Panc1 (cell line): ENCODE results near the gene MICALL1. TPM values are rescaled to one million over a fixed set of nuclear protein-coding genes. Genes with fewer than 3 reads are reported as not detected.

ENCODE experiments used
- ATAC-seq: fragments of 200-7000 bp; cut with Tn5 transposase; 2 replicates; pipeline ENCODE4 v1.9.1; 2020; ENCODE audit warnings: mild to moderate bottlenecking, moderate library complexity
- BruUV-seq: library from RNA; stranded (reverse); fragments of 400-500 nt; replicated peaks from 2 replicates; lab custom pipeline; 2021; lab: Mats Ljungman, UMichigan
- CTCF ChIA-PET: fragments of 300-600 bp; sonication (Branson Sonifier 250); formaldehyde crosslinking; loops from one replicate; lab custom pipeline; 2022; ENCODE audit warnings: antibody characterized with exemption; lab: Charles Lee
- POLR2A ChIA-PET: fragments of 300-600 bp; sonication (Branson Sonifier 250); formaldehyde crosslinking; loops from one replicate; lab custom pipeline; 2022; ENCODE audit warnings: antibody characterized with exemption; lab: Charles Lee
- DNase-seq: peaks from one replicate; pipeline ENCODE4 v3.0.0-alpha.2; 2010; ENCODE audit warnings: low read depth, low spot score
- H3K27ac ChIP-seq: 2 replicates; pipeline ENCODE4 v1.5.1; 2011; ENCODE audit warnings: mild to moderate bottlenecking, low read length, inconsistent platforms
- H3K27me3 ChIP-seq: fragments of 200-500 bp; sonication (Bioruptor generic); 2 replicates; pipeline ENCODE4 v1.6.0; 2014; ENCODE audit warnings: low read length, inconsistent platforms; ENCODE audit not compliant: control insufficient read depth, insufficient read depth
- H3K36me3 ChIP-seq: fragments of 200-500 bp; sonication (Bioruptor generic); 2 replicates; pipeline ENCODE4 v1.5.1; 2014; ENCODE audit warnings: inconsistent platforms, mild to moderate bottlenecking, low read length, moderate library complexity; ENCODE audit not compliant: control insufficient read depth, insufficient read depth
- H3K4me1 ChIP-seq: 2 replicates; pipeline ENCODE4 v1.5.1; 2011; ENCODE audit warnings: inconsistent platforms, mild to moderate bottlenecking, low read length, moderate library complexity; ENCODE audit not compliant: control insufficient read depth, insufficient read depth
- H3K4me3 ChIP-seq, 2 experiments: 2 replicates each; pipeline ENCODE4 v1.5.1; 2011 to 2012; ENCODE audit warnings: low read depth in 2 of 2, low read length in 2 of 2, mild to moderate bottlenecking in 2 of 2, inconsistent platforms in 1 of 2, moderate library complexity in 1 of 2
- H3K9me3 ChIP-seq: fragments of 200-500 bp; sonication (Bioruptor generic); 2 replicates; pipeline ENCODE4 v1.5.1; 2014; ENCODE audit warnings: low read depth, mild to moderate bottlenecking, inconsistent platforms, low read length, moderate library complexity; ENCODE audit not compliant: control insufficient read depth, insufficient read depth
- POLR2AphosphoS5 ChIP-seq: IDR thresholded peaks from 2 replicates; pipeline ENCODE4 v1.6.1; 2012; ENCODE audit warnings: mild to moderate bottlenecking, low read depth, low read length, moderate library complexity
- SIN3A ChIP-seq: IDR thresholded peaks from 2 replicates; pipeline ENCODE4 v1.6.1; 2012; ENCODE audit warnings: low read depth, mild to moderate bottlenecking, low read length, moderate library complexity, borderline replicate concordance; ENCODE audit not compliant: insufficient read depth
- TCF7L2 ChIP-seq: IDR thresholded peaks from 2 replicates; pipeline ENCODE4 v1.6.1; 2011; ENCODE audit warnings: mild to moderate bottlenecking, low read depth, low read length, inconsistent platforms
- in situ Hi-C: cut with HindIII; loops from 2 replicates; pipeline ENCODE4 v1.10.0; 2016; ENCODE audit warnings: low sequenced_read_pairs, low pct_unique_long_range_greater_than_20kb
- intact Hi-C: fragments of 100-400 bp; cut with micrococcal nuclease; formaldehyde crosslinking; loops from one replicate; pipeline ENCODE4 v1.10.0; 2022; ENCODE audit not compliant: unreplicated experiment
- total RNA-seq: library from RNA; stranded (reverse); gene quantifications from one replicate; pipeline ENCODE4 v1.2.1, GENCODE V29; 2021; ENCODE audit not compliant: unreplicated experiment
- TF ChIP-seq, protein P1 (sequence below), 2 experiments: IDR thresholded peaks; 2 replicates each; pipeline ENCODE4 v1.6.1; 2011 to 2012; ENCODE audit warnings: low read depth in 2 of 2, control low read depth in 1 of 2, low read length in 1 of 2, mild to moderate bottlenecking in 1 of 2, moderate library complexity in 1 of 2; ENCODE audit not compliant: insufficient read depth in 1 of 2
- TF ChIP-seq, protein P2 (sequence below): fragments of 450-650 bp; IDR thresholded peaks from 2 replicates; pipeline ENCODE4 v1.5.1; 2017; ENCODE audit warnings: mild to moderate bottlenecking

MICALL1 gene
- total RNA-seq, 1 experiment from 2014 or later: 34.5 TPM

DNA sequence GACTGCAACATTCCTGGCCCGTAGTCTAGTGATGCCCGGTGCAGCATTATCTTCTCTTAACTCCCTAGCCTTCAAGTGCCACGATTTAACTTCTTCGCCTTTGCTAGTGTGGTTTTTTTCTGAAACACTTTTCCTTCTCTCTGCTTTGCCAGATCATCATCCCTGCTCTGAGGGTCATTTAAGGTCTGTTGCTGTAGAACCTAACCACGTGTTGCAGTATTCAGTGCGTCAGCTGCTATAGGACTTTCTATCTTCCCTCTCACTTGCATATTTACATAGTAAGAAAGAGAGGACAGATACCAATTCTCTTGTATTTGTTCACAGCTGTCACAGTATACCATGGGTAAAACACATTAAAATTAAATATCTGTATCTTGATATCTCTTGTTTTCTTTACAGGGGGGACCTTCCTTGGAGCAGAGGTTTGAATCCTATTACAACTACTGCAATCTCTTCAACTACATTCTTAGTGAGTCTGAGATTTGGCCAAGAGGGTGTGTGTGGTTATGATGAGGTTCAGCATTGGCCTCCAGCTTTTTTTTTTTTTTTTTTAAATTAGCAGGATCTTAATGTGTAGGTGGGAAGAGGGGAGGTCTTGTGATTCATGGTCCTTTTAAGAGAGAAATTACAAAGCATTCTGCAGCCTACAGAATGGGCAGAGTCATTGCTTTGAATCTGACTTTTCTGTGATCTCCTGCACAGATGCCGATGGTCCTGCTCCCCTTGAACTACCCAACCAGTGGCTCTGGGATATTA is 43.3 kb upstream of the MICALL1 start:
- BruUV-seq: no TSS peak
- H3K4me1 ChIP-seq: no peaks in the 10 kb centered on the region

DNA sequence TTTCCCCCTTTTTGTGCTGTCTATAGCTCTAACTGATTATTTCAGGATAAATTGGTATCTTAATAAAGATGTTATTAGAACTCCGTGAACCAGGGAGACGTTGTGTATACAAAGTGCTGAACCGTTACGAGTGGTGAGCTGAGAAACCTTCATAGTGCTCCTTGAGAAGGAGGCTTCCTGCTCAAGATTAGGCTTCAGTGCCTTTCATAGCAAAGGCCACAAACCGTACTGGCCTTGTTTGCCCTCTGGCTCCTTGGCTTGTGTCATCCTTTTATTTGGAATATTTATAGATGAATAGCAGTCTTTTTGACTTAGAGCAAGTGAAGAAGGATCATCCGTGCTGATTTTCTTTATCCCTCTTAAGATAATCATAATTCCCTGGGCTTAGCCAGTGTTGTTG is 40.6 kb upstream of the MICALL1 start:
- no peak for DNase-seq
- no peak for ATAC-seq
- in situ Hi-C loops: no loop called here
- Histone ChIP-seq H3K36me3 (peaks cover 25% of the 10 kb centered on the region), H3K27me3 (no peaks in the 10 kb centered on the region), H3K9me3 (no peaks in the 10 kb centered on the region), H3K27ac (no peak overlapping the region), H3K4me1 (no peaks in the 10 kb centered on the region), H3K4me3 (no peak overlapping the region)
- no TSS peak for BruUV-seq
- intact Hi-C loops: no loop called here
- TF ChIP-seq TCF7L2 (no peak), SIN3A (no peak), POLR2AphosphoS5 (no peak)
- TF ChIP-seq, protein P1, sequence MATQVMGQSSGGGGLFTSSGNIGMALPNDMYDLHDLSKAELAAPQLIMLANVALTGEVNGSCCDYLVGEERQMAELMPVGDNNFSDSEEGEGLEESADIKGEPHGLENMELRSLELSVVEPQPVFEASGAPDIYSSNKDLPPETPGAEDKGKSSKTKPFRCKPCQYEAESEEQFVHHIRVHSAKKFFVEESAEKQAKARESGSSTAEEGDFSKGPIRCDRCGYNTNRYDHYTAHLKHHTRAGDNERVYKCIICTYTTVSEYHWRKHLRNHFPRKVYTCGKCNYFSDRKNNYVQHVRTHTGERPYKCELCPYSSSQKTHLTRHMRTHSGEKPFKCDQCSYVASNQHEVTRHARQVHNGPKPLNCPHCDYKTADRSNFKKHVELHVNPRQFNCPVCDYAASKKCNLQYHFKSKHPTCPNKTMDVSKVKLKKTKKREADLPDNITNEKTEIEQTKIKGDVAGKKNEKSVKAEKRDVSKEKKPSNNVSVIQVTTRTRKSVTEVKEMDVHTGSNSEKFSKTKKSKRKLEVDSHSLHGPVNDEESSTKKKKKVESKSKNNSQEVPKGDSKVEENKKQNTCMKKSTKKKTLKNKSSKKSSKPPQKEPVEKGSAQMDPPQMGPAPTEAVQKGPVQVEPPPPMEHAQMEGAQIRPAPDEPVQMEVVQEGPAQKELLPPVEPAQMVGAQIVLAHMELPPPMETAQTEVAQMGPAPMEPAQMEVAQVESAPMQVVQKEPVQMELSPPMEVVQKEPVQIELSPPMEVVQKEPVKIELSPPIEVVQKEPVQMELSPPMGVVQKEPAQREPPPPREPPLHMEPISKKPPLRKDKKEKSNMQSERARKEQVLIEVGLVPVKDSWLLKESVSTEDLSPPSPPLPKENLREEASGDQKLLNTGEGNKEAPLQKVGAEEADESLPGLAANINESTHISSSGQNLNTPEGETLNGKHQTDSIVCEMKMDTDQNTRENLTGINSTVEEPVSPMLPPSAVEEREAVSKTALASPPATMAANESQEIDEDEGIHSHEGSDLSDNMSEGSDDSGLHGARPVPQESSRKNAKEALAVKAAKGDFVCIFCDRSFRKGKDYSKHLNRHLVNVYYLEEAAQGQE (IDR thresholded peaks at IDR 0.05; ENCODE audit: insufficient read depth in 1 of 2, low read depth in 2 of 2, low read length in 1 of 2): no peak
- TF ChIP-seq, protein P2, sequence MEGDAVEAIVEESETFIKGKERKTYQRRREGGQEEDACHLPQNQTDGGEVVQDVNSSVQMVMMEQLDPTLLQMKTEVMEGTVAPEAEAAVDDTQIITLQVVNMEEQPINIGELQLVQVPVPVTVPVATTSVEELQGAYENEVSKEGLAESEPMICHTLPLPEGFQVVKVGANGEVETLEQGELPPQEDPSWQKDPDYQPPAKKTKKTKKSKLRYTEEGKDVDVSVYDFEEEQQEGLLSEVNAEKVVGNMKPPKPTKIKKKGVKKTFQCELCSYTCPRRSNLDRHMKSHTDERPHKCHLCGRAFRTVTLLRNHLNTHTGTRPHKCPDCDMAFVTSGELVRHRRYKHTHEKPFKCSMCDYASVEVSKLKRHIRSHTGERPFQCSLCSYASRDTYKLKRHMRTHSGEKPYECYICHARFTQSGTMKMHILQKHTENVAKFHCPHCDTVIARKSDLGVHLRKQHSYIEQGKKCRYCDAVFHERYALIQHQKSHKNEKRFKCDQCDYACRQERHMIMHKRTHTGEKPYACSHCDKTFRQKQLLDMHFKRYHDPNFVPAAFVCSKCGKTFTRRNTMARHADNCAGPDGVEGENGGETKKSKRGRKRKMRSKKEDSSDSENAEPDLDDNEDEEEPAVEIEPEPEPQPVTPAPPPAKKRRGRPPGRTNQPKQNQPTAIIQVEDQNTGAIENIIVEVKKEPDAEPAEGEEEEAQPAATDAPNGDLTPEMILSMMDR: no peak
- CTCF ChIA-PET: no interaction called here
- POLR2A ChIA-PET: interaction anchor here (1.0 kb wide), 1 partner anchor 10 kb away, joined by 4 read pairs; no protein-coding TSS in a partner anchor

More for the DNA sequence above, 43.3 kb upstream of the MICALL1 start:
- Histone ChIP-seq H3K9me3 (no peaks in the 10 kb centered on the region), H3K4me3 (no peak overlapping the region), H3K27me3 (no peaks in the 10 kb centered on the region), H3K36me3 (peaks cover 23% of the 10 kb centered on the region), H3K27ac (no peak overlapping the region)
- TF ChIP-seq TCF7L2 (no peak), SIN3A (no peak), POLR2AphosphoS5 (no peak)
- TF ChIP-seq, protein P2: no peak
- TF ChIP-seq, protein P1 (IDR thresholded peaks at IDR 0.05; ENCODE audit: insufficient read depth in 1 of 2, low read depth in 2 of 2, low read length in 1 of 2): no peak
- CTCF ChIA-PET: interaction anchor here (0.7 to 1.4 kb wide), 5 partner anchors 12 to 102 kb away, joined by 3 to 6 read pairs (median 4); no protein-coding TSS in a partner anchor
- DNase-seq (no peak), ATAC-seq (no peak)
- in situ Hi-C loops (no loop called here), intact Hi-C loops (loop anchor here (5.0 kb wide), 1 partner anchor 45 kb away; no protein-coding TSS in a partner anchor)
- POLR2A ChIA-PET: no interaction called here
